Stomach (tissue), 4 donors: ENCODE results near the gene GSG1L2.

Experiments used
- POLR2A ChIP-seq, 4 donors: fragments of 450-650 bp; IDR thresholded peaks; one replicate each; pipeline ENCODE4 v1.6.1; 2016; ENCODE audit warnings: antibody characterized with exemption in 4 of 4, control low read depth in 2 of 4, mild to moderate bottlenecking in 1 of 4, moderate library complexity in 1 of 4
- POLR2AphosphoS5 ChIP-seq, 3 donors: sonication (generic); formaldehyde crosslinking; IDR thresholded peaks; one replicate each; pipeline ENCODE4 v1.6.1; 2016; ENCODE audit warnings: antibody characterized with exemption in 3 of 3
- TF ChIP-seq, protein P1 (sequence below), 7 experiments: fragments of 450-650 bp in 4 of 7; fragments of 200-600 bp in 3 of 7; sonication (generic) in 3 of 7; IDR thresholded peaks; one replicate each; pipeline ENCODE4 v1.5.1; 2016 to 2019; ENCODE audit warnings: antibody characterized with exemption in 7 of 7, control low read depth in 2 of 7, mild to moderate bottlenecking in 1 of 7

DNA sequence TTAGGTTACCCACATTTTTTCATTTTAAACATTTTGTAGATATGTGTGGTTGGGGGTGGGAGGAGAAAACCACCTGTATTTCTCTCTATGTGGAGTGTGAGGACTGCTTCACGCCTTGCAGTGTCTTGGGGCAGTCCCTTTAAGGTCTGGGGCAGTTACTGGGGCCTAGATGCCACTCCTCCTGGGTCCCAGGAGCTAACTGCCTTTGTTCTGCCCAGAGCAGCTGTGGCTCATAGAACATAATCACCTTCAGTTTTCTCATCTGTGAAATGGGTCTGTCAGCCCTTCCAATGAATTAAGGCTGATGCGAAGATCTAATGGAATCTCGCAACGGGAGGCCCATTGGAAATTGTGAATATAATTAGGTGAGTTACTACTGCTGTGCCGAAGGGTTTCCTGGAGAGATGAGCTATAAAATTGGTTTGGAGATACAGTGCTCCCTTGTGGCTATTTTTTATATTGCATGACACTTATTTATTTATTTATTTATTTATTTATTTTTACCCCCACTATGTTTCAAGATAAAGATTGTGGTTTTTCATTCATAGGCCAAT is 53.4 kb downstream of the GSG1L2 start:
- TF ChIP-seq POLR2A (IDR thresholded peaks at IDR 0.05) (no peak), POLR2AphosphoS5 (IDR thresholded peaks at IDR 0.05) (no peak)
- TF ChIP-seq, protein P1, sequence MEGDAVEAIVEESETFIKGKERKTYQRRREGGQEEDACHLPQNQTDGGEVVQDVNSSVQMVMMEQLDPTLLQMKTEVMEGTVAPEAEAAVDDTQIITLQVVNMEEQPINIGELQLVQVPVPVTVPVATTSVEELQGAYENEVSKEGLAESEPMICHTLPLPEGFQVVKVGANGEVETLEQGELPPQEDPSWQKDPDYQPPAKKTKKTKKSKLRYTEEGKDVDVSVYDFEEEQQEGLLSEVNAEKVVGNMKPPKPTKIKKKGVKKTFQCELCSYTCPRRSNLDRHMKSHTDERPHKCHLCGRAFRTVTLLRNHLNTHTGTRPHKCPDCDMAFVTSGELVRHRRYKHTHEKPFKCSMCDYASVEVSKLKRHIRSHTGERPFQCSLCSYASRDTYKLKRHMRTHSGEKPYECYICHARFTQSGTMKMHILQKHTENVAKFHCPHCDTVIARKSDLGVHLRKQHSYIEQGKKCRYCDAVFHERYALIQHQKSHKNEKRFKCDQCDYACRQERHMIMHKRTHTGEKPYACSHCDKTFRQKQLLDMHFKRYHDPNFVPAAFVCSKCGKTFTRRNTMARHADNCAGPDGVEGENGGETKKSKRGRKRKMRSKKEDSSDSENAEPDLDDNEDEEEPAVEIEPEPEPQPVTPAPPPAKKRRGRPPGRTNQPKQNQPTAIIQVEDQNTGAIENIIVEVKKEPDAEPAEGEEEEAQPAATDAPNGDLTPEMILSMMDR (IDR thresholded peaks at IDR 0.05), result peak in 3 of 7 experiments; percentile 39 to 75 (median 75)
